H1 (cell line): ENCODE data around the gene MTPN. TPM values are rescaled to one million over a fixed set of nuclear protein-coding genes. Genes with fewer than 3 reads are reported as not detected.

ENCODE experiments used
- CTCF ChIA-PET: fragments of 300-600 bp; sonication (Branson Sonifier 250); formaldehyde crosslinking; loops from one replicate; lab custom pipeline; 2021; ENCODE audit not compliant: partially characterized antibody; lab: Charles Lee
- POLR2A ChIA-PET: fragments of 300-600 bp; sonication (Branson Sonifier 250); formaldehyde crosslinking; loops from one replicate; lab custom pipeline; 2021; ENCODE audit warnings: inconsistent platforms; ENCODE audit not compliant: partially characterized antibody; lab: Charles Lee
- DNase-seq, 2 experiments: peaks; one replicate each; pipeline versions ENCODE4 v3.0.0 to v3.0.0-alpha.2; 2010 to 2022; ENCODE audit warnings: low spot score in 2 of 2, low read depth in 1 of 2, mixed read lengths in 1 of 2
- FAIRE-seq: peaks from 2 replicates; lab custom pipeline; 2011; peaks lifted over from hg19 to GRCh38; lab: Jason Lieb, UNC
- H2AFZ ChIP-seq: 2 replicates; pipeline ENCODE4 v1.8.1; 2012; ENCODE audit warnings: low read length, inconsistent platforms
- H2AK5ac ChIP-seq: 2 replicates; pipeline ENCODE4 v1.6.1; 2013; ENCODE audit warnings: low read depth, low read length
- H2BK120ac ChIP-seq: replicated peaks from 2 replicates; pipeline ENCODE3; 2013; ENCODE audit warnings: low read depth, low read length, inconsistent platforms
- H2BK12ac ChIP-seq: 2 replicates; pipeline ENCODE4 v1.6.1; 2013; ENCODE audit warnings: low read depth, low read length
- H2BK15ac ChIP-seq: 2 replicates; pipeline ENCODE4 v1.6.1; 2013; ENCODE audit warnings: low read length
- H2BK20ac ChIP-seq: 2 replicates; pipeline ENCODE4 v1.6.1; 2013; ENCODE audit warnings: low read length
- H2BK5ac ChIP-seq: 2 replicates; pipeline ENCODE4 v1.6.1; 2013; ENCODE audit warnings: low read depth, low read length
- H3K14ac ChIP-seq: 2 replicates; pipeline ENCODE4 v1.6.1; 2013; ENCODE audit warnings: inconsistent platforms; ENCODE audit not compliant: insufficient read length
- H3K18ac ChIP-seq: 2 replicates; pipeline ENCODE4 v1.6.1; 2013; ENCODE audit warnings: low read length; ENCODE audit errors: extremely low read depth
- H3K23ac ChIP-seq: 2 replicates; pipeline ENCODE4 v1.6.1; 2013; ENCODE audit warnings: inconsistent platforms; ENCODE audit not compliant: insufficient read length
- H3K23me2 ChIP-seq: 2 replicates; pipeline ENCODE4 v1.6.1; 2013; ENCODE audit warnings: low read depth, low read length
- H3K27ac ChIP-seq: 2 replicates; pipeline ENCODE4 v1.6.1; 2011; ENCODE audit warnings: low read depth, low read length, inconsistent platforms
- H3K27me3 ChIP-seq, 4 experiments: replicated peaks in 1 of 4; 1 replicate in 1 of 4; 2 replicates in 3 of 4; pipeline versions ENCODE4 v1.6.1 to v1.8.1; 2011 to 2013; ENCODE audit warnings: low read length in 3 of 4, mild to moderate bottlenecking in 3 of 4, inconsistent platforms in 2 of 4, mixed read lengths in 2 of 4, moderate library complexity in 1 of 4; ENCODE audit not compliant: control insufficient read depth in 3 of 4, insufficient read depth in 3 of 4; ENCODE audit errors: extremely low read depth in 1 of 4
- H3K36me3 ChIP-seq, 4 experiments: 2 replicates each; pipeline versions ENCODE4 v1.6.1 to v1.8.1; 2011 to 2013; ENCODE audit warnings: mild to moderate bottlenecking in 4 of 4, low read length in 3 of 4, moderate library complexity in 2 of 4, control low read depth in 1 of 4, inconsistent platforms in 1 of 4; ENCODE audit not compliant: insufficient read depth in 4 of 4, control insufficient read depth in 2 of 4
- H3K4ac ChIP-seq: replicated peaks from 2 replicates; pipeline ENCODE3; 2013; ENCODE audit warnings: low read length, low read depth, mixed read lengths, inconsistent platforms; ENCODE audit not compliant: insufficient read length
- H3K4me1 ChIP-seq, 4 experiments: replicated peaks in 1 of 4; 1 replicate in 1 of 4; 2 replicates in 3 of 4; pipeline versions ENCODE4 v1.6.1 to v1.8.1; 2011 to 2013; ENCODE audit warnings: low read length in 3 of 4, inconsistent platforms in 2 of 4, mixed read lengths in 1 of 4; ENCODE audit not compliant: insufficient read depth in 4 of 4, control insufficient read depth in 3 of 4
- H3K4me2 ChIP-seq, 2 experiments: 2 replicates each; pipeline versions ENCODE4 v1.6.1 to v1.8.1; 2011 to 2013; ENCODE audit warnings: low read depth in 2 of 2, low read length in 2 of 2, control low read depth in 1 of 2, inconsistent platforms in 1 of 2, mild to moderate bottlenecking in 1 of 2; ENCODE audit not compliant: insufficient read depth in 1 of 2
- H3K4me3 ChIP-seq, 4 experiments: fragments of 200-600, 300-600 bp in 1 of 4; sonication (generic), shearing (Covaris generic), sonication (Bioruptor Twin) in 1 of 4; 2 replicates each; pipeline versions ENCODE4 v1.5.1 to v1.8.1; 2011 to 2016; ENCODE audit warnings: low read length in 4 of 4, low read depth in 3 of 4, control low read depth in 2 of 4, inconsistent platforms in 2 of 4, mild to moderate bottlenecking in 2 of 4, mixed read lengths in 1 of 4, moderate library complexity in 1 of 4; ENCODE audit not compliant: insufficient read depth in 2 of 4; ENCODE audit errors: extremely low read depth in 1 of 4
- H3K56ac ChIP-seq: replicated peaks from 2 replicates; pipeline ENCODE3; 2013; ENCODE audit warnings: low read depth, mild to moderate bottlenecking, mixed read lengths, low read length, inconsistent platforms; ENCODE audit not compliant: insufficient read length
- H3K79me1 ChIP-seq: 2 replicates; pipeline ENCODE4 v1.6.1; 2013; ENCODE audit warnings: low read depth, low read length, control low read depth
- H3K79me2 ChIP-seq, 2 experiments: 2 replicates each; pipeline versions ENCODE4 v1.6.1 to v1.8.1; 2012 to 2013; ENCODE audit warnings: low read length in 2 of 2, mild to moderate bottlenecking in 2 of 2, inconsistent platforms in 1 of 2; ENCODE audit not compliant: insufficient read depth in 2 of 2, control insufficient read depth in 1 of 2
- H3K9ac ChIP-seq, 4 experiments: replicated peaks in 1 of 4; 1 replicate in 1 of 4; 2 replicates in 3 of 4; pipeline versions ENCODE4 v1.6.1 to v1.8.1; 2011 to 2013; ENCODE audit warnings: low read depth in 3 of 4, low read length in 3 of 4, control low read depth in 2 of 4, mild to moderate bottlenecking in 2 of 4, moderate library complexity in 2 of 4, inconsistent platforms in 1 of 4; ENCODE audit errors: extremely low read depth in 1 of 4
- H3K9me3 ChIP-seq, 2 experiments: 2 replicates each; pipeline versions ENCODE4 v1.6.1 to v1.8.1; 2012 to 2013; ENCODE audit warnings: mild to moderate bottlenecking in 2 of 2, moderate library complexity in 2 of 2, control low read depth in 1 of 2, inconsistent platforms in 1 of 2, low read depth in 1 of 2, low read length in 1 of 2, mixed read lengths in 1 of 2; ENCODE audit not compliant: insufficient read depth in 2 of 2
- H4K20me1 ChIP-seq, 2 experiments: replicated peaks in 1 of 2; 2 replicates each; pipeline versions ENCODE3 to v1.8.1; 2011 to 2013; ENCODE audit warnings: inconsistent platforms in 2 of 2, low read length in 2 of 2, mild to moderate bottlenecking in 1 of 2; ENCODE audit not compliant: insufficient read depth in 2 of 2, control insufficient read depth in 1 of 2
- H4K5ac ChIP-seq: 2 replicates; pipeline ENCODE4 v1.6.1; 2013; ENCODE audit warnings: low read length, low read depth, mixed read lengths, inconsistent platforms; ENCODE audit not compliant: insufficient read length
- H4K8ac ChIP-seq: 2 replicates; pipeline ENCODE4 v1.8.0; 2013; ENCODE audit warnings: mild to moderate bottlenecking, moderate library complexity, low read length, inconsistent platforms; ENCODE audit not compliant: insufficient read depth; ENCODE audit errors: extremely low read depth
- H4K91ac ChIP-seq: replicated peaks from 2 replicates; pipeline ENCODE3; 2013; ENCODE audit warnings: low read length, mixed read lengths, inconsistent platforms; ENCODE audit not compliant: insufficient read length
- BRCA1 ChIP-seq: IDR thresholded peaks from 2 replicates; pipeline ENCODE4 v1.6.1; 2012; ENCODE audit warnings: low read depth, low read length, improper control_type of control experiment
- E2F6 ChIP-seq: IDR thresholded peaks from 2 replicates; pipeline ENCODE4 v1.6.1; 2012; ENCODE audit warnings: inconsistent platforms
- JUN ChIP-seq: IDR thresholded peaks from 2 replicates; pipeline ENCODE4 v1.6.1; 2011; ENCODE audit warnings: low read depth, mild to moderate bottlenecking, improper control_type of control experiment, low read length
- MAFK ChIP-seq: IDR thresholded peaks from 2 replicates; pipeline ENCODE4 v1.6.1; 2012; ENCODE audit warnings: low read depth, mild to moderate bottlenecking, improper control_type of control experiment, low read length
- SP1 ChIP-seq: IDR thresholded peaks from 2 replicates; pipeline ENCODE4 v1.6.1; 2011; ENCODE audit warnings: low read depth, low read length
- WGBS, 2 experiments: shearing (Covaris generic) in 1 of 2; methylation state at CpG; one replicate each; pipeline versions ENCODE4 v1.1.6 to v1.1.7; 2013 to 2015; ENCODE audit warnings: low lambda C conversion rate in 2 of 2, mixed read lengths in 2 of 2, inconsistent platforms in 1 of 2, low coverage in 1 of 2, missing lambda C conversion rate in 1 of 2; ENCODE audit not compliant: insufficient replicate concordance in 2 of 2, insufficient coverage in 1 of 2, insufficient read length in 1 of 2; ENCODE audit errors: extremely low coverage in 1 of 2, missing lambda C conversion rate in 1 of 2; 5-methylcytosine and 5-hydroxymethylcytosine counted together
- polyA plus RNA-seq, 7 experiments: library from polyadenylated mRNA; depleted of rRNA in 3 of 7; stranded (reverse) in 5 of 7; unstranded in 2 of 7; fragments of >200 nt in 5 of 7; fragments of 200-250 nt in 2 of 7; gene quantifications; 1 replicate in 5 of 7; 2 replicates in 1 of 7; 4 replicates in 1 of 7; pipeline versions ENCODE4 v1.2.1 to v1.2.3, GENCODE V29; 2011 to 2013; ENCODE audit warnings: missing spikeins in 2 of 7, mixed read lengths in 2 of 7
- total RNA-seq: library from RNA; stranded (reverse); fragmentation: NEBNext Ultra II Directional; extraction: Animal tissue kit (Norgen Biotek cat#: 25700); gene quantifications from 2 replicates; pipeline ENCODE4 v1.2.1, GENCODE V29; 2021

The MTPN gene
- total and polyA plus RNA-seq, 2 of the 8 experiments (the other 6 are each of a cell fraction or from before 2014, with no cell fraction given) = 33.0 to 101 TPM

GRCh38 chr7:135980012-135980551 is 2.9 kb upstream of the MTPN start:
- Histone ChIP-seq H3K18ac (no peak overlapping the region), H3K14ac (no peak overlapping the region), H3K4ac (no peak overlapping the region), H3K36me3 (no peaks in the 10 kb centered on the region), H2BK12ac (no peak overlapping the region), H3K79me1 (no peaks in the 10 kb centered on the region), H3K27me3 (no peaks in the 10 kb centered on the region), H4K91ac (no peak overlapping the region), H3K23ac (no peak overlapping the region), H3K4me3 (no peak overlapping the region), H3K56ac (no peak overlapping the region), H2AFZ (no peak overlapping the region), H4K5ac (no peak overlapping the region), H4K20me1 (no peaks in the 10 kb centered on the region), H3K9me3 (no peaks in the 10 kb centered on the region), H2BK20ac (no peak overlapping the region), H2AK5ac (no peak overlapping the region), H3K9ac (no peak overlapping the region), H3K27ac (no peak overlapping the region), H2BK120ac (no peak overlapping the region), H3K79me2 (peaks cover 2 to 16% of the 10 kb centered on the region in 2 experiments; a peak in 3 of 4 replicates), H4K8ac (no peak overlapping the region), H2BK5ac (no peak overlapping the region), H2BK15ac (no peak overlapping the region), H3K23me2 (peaks cover 2% of the 10 kb centered on the region), H3K4me1 (peaks cover 0 to 8% (median 2%) of the 10 kb centered on the region in 4 experiments; a peak in 3 of 7 replicates), H3K4me2 (no peak overlapping the region)
- ChIA-PET CTCF (no interaction called here), POLR2A (no interaction called here)
- FAIRE-seq (no peak), DNase-seq (no peak)
- WGBS, 2 experiments = 87% methylated on average over 2 of the region's 2 CpGs; no CpG with 5 or more reads in 1 of the 2 experiments
- TF ChIP-seq E2F6 (no peak), MAFK (no peak), SP1 (no peak), BRCA1 (no peak), JUN (no peak)
